AG09319 (cell line): Measurements from ENCODE around the gene RTL9.

ENCODE experiments used
- DNase-seq: peaks from one replicate; pipeline ENCODE4 v3.0.0-alpha.2; 2010; ENCODE audit warnings: low read depth; ENCODE audit errors: extremely low read depth
- TF ChIP-seq, protein P1 (sequence below): IDR thresholded peaks from 2 replicates; pipeline ENCODE4 v1.5.1; 2011; ENCODE audit warnings: low read depth, mild to moderate bottlenecking, inconsistent platforms, low read length, moderate library complexity

The RTL9 gene

DNA sequence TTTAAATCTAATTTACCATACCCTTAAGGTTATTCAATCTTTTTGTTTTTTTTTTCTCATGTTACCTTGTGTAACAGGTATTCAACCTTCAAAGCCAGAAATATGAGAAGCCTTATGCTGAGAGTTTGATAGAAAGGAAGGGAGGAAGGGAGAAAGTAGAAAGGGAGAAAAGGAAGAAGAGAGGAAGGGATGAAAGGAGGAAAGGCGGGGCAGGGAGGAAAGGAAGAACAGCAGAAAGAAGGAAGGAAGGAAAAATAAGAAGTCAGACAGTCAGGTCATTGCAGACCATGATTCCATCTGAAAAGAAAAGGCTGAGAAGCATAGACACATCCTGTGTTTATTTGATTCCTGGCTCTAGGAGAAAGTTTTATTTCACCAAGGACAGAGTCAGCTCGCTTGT, 30.9 kb downstream of the RTL9 start:
- no peak for DNase-seq
- TF ChIP-seq, protein P1, sequence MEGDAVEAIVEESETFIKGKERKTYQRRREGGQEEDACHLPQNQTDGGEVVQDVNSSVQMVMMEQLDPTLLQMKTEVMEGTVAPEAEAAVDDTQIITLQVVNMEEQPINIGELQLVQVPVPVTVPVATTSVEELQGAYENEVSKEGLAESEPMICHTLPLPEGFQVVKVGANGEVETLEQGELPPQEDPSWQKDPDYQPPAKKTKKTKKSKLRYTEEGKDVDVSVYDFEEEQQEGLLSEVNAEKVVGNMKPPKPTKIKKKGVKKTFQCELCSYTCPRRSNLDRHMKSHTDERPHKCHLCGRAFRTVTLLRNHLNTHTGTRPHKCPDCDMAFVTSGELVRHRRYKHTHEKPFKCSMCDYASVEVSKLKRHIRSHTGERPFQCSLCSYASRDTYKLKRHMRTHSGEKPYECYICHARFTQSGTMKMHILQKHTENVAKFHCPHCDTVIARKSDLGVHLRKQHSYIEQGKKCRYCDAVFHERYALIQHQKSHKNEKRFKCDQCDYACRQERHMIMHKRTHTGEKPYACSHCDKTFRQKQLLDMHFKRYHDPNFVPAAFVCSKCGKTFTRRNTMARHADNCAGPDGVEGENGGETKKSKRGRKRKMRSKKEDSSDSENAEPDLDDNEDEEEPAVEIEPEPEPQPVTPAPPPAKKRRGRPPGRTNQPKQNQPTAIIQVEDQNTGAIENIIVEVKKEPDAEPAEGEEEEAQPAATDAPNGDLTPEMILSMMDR = no peak

DNA sequence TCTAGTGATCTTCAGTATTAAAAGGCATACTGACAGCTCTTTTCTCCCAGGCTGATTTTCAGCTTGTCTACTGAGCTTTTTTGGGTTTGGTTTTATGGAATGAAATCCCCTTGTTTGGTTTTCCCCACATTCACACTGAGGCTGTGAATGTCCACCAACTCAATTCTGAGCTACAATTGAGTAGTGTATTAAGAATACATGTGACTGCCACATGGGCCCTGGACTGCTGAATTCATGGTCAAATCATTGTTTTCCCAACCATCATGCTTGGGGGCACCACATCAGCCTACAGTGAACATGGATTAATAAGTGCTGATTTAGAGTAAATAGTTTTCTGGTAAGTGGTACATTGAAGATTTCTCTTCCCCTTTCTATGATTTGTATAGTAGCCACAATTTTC, 32.4 kb downstream of the RTL9 start:
- TF ChIP-seq, protein P1 = no peak
- no peak for DNase-seq

DNA sequence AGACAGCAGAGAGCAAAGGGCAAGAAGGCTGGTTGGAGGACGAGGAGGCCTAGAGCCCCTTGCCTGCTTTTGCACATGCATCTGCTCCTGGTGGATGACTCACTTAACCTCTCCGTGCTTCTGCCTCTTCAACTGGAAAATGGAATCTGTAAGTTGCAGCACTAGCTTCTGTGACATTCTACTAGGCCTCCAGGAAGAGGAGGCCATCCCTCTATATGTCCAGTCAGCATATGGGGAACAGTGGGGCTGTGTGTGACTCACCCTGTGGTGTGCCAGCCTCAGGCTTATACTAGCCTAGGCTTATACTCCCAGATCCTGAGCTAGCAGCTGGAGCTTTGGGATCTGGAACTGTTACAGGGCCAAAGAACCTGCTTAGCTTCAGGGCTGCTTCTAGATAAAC, 36.0 kb downstream of the RTL9 start:
- no peak for DNase-seq
- TF ChIP-seq, protein P1 = no peak

DNA sequence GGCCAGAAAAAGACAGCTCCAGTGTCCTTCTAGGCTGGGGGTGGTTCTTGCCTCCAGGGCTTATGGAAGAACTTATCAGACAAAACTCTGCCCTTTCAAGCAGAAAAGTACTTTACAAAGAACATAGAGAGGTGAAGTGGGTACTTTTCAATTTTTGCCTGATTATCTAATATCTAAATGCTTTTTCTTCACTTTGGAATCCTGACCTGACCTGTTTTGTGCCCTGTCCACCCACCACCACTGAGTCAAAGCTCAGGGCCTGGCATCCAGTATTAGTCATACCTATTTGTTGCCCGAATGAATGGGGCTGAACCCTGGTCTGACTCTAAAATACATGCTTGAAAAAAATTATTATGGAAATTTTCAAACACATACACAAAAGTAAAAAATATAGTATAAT, 37.2 kb downstream of the RTL9 start:
- no peak for DNase-seq
- TF ChIP-seq, protein P1 = no peak

DNA sequence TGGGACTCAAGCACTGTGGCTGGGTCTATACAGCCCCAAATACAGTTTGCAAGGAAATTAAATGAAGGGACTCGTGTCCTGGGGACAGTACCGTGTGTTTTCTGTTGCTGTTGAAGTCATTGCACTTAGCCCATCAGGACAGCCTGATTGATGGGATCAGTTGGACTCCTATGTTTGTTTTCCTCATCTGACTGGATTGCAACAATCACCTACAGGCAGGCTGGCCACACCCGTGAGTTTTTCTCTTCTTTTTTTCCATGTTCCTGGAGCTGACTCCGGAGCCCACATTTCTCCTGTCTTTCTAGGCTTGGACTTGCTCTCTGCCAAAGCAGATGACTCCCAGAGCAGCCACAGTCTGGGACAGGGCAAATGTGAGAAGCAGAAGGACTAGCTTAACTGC, 38.1 kb downstream of the RTL9 start:
- TF ChIP-seq, protein P1 = no peak
- DNase-seq = no peak

DNA sequence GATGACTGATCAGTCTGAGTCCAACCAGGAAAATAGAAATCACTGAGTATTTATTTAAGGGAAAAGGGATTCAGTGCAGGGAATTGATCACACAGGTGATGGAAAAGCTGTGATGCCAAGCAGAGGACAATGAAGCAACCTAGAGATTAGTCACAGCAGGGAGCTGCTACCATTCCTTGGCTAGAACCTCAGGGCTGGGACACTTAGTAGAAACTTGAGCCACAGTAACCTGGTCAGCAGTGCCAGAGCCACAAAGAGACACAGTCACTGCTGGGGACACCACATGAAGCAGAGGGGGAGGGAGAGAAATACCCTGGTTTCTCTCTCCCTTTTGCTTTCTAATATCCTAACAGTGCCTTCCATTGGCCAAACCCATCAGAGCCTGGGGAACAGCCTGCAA, 38.7 kb downstream of the RTL9 start:
- no peak for DNase-seq
- TF ChIP-seq, protein P1 = no peak

DNA sequence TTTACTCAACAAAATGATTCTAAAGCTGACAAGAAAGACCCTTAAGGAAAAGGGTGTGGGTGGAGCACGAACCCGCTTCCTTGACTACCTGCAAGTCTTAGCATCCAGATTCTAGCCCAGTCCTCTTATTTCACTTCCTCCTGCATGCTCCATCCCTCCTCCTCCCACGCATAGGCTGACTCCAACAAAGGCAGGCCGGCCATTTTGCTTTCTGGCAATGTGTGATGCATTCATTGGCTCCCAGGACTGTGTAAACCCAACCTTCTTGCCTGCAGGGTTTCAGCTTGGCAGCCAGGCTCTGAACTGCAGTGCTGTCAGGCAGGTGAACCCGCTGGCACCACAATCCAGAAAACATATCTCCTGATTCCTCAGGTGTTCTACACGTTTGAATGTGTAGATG, 39.3 kb downstream of the RTL9 start:
- DNase-seq = no peak
- TF ChIP-seq, protein P1 = no peak
